ENCODE data around the gene BRAF. TPM values are rescaled to one million over a fixed set of nuclear protein-coding genes. Genes with fewer than 3 reads are reported as not detected.

The BRAF gene
- total RNA-seq, 1 donor from 2014 or later, result 52.8 TPM

GRCh38 chr7:140707132-140707531 is 217.6 kb downstream of the BRAF start:
- Histone ChIP-seq H3K4me3 (no peak overlapping the region), H3K36me3 (peaks cover 0 to 39% of the 10 kb centered on the region in 2 donors), H3K4me1 (no peaks in the 10 kb centered on the region), H3K9me3 (no peaks in the 10 kb centered on the region), H3K27ac (no peak overlapping the region), H3K27me3 (no peaks in the 10 kb centered on the region)
- no peak for DNase-seq (ENCODE audit: extremely low spot score in 2 of 2)
- intact Hi-C loops (cut with DNase I), result no loop called here
- TF ChIP-seq POLR2AphosphoS5 (IDR thresholded peaks at IDR 0.05; ENCODE audit: insufficient read depth in 1 of 2, low read depth in 1 of 2) (no peak), POLR2A (IDR thresholded peaks at IDR 0.05) (no peak), CTCF (IDR thresholded peaks at IDR 0.05) (no peak)

DNA sequence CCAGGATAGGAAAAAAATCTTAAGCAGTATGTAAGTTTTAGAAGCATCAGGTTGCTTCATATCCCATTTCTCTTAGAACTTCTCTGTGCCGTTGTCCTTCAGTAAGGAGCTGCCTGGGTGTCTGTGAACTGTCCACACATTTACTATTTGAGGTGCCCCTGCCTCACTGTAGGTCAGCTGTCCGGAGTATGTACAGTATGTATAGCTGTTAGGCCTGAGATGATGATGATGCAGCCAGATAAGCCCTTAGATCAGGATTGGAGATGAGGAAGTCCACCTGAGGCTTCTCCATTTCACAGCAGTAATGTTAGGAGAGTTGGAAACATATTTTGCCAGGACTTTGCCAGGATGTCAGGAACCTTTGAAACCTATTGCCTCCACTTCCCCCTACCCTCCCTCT is 220.5 kb downstream of the BRAF start:
- TF ChIP-seq POLR2AphosphoS5 (IDR thresholded peaks at IDR 0.05; ENCODE audit: insufficient read depth in 1 of 2, low read depth in 1 of 2) (no peak), CTCF (IDR thresholded peaks at IDR 0.05) (no peak), POLR2A (IDR thresholded peaks at IDR 0.05) (no peak)
- Histone ChIP-seq H3K36me3 (peaks cover 0 to 39% of the 10 kb centered on the region in 2 donors), H3K9me3 (no peaks in the 10 kb centered on the region), H3K27ac (no peak overlapping the region), H3K4me1 (peaks cover 8% of the 10 kb centered on the region), H3K27me3 (no peaks in the 10 kb centered on the region), H3K4me3 (no peak overlapping the region)
- intact Hi-C loops (cut with DNase I), result no loop called here
- DNase-seq (ENCODE audit: extremely low spot score in 2 of 2), result no peak

DNA sequence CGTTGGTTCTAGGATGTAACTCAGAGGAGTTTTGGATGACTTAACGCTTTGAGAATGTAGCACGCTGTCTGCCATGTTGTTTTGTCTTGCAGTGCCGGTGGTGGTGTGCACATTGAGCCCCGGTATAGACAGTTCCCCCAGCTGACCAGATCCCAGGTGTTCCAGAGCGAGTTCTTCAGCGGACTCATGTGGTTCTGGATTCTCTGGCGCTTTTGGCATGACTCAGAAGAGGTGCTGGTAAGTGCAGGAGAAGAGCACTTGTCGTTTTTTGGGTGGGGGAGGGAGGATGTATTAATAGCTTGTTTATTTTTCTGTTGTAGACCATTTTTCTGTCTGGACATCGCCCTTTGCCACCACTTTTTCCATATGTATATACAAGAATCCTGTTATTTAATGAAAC is 222.0 kb downstream of the BRAF start:
- H3K36me3 ChIP-seq, result peaks cover 0 to 39% of the 10 kb centered on the region in 2 donors
- H3K27me3 ChIP-seq, result no peaks in the 10 kb centered on the region
- no peak for DNase-seq (ENCODE audit: extremely low spot score in 2 of 2)
- H3K4me1 ChIP-seq, result peaks cover 22% of the 10 kb centered on the region
- intact Hi-C loops (cut with DNase I), result no loop called here
- TF ChIP-seq POLR2AphosphoS5 (IDR thresholded peaks at IDR 0.05; ENCODE audit: insufficient read depth in 1 of 2, low read depth in 1 of 2), result no peak
- TF ChIP-seq POLR2A (IDR thresholded peaks at IDR 0.05), result no peak
- no peak for TF ChIP-seq CTCF (IDR thresholded peaks at IDR 0.05)
- H3K27ac ChIP-seq, result no peak overlapping the region
- H3K9me3 ChIP-seq, result no peaks in the 10 kb centered on the region
- H3K4me3 ChIP-seq, result no peak overlapping the region

DNA sequence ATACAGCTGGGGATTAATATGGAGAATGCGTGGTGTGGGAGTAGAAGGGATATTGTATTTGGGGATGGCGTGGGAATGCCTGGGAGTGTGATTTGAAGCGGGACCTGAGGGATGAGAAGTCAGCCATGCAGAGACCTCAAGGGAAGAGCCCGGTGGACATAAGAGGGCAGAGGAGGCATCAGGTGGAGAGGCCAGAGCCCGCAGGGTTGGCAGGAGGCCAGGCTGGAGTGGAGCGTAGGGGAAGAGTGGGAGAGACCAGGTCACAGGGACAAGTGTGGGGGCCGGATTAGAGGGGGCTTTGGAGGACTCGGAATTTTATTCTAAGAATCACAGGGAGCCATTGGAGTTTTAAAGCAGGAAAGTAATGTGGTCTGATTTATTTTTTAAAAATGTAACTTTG is 226.3 kb downstream of the BRAF start:
- no peak for DNase-seq (ENCODE audit: extremely low spot score in 2 of 2)
- Histone ChIP-seq H3K9me3 (no peaks in the 10 kb centered on the region), H3K4me1 (peaks cover 33% of the 10 kb centered on the region), H3K27ac (no peak overlapping the region), H3K4me3 (no peak overlapping the region), H3K36me3 (peaks cover 0 to 5% of the 10 kb centered on the region in 2 donors), H3K27me3 (no peaks in the 10 kb centered on the region)
- intact Hi-C loops (cut with DNase I), result no loop called here
- no peak for TF ChIP-seq CTCF (IDR thresholded peaks at IDR 0.05)
- no peak for TF ChIP-seq POLR2A (IDR thresholded peaks at IDR 0.05)
- TF ChIP-seq POLR2AphosphoS5 (IDR thresholded peaks at IDR 0.05; ENCODE audit: insufficient read depth in 1 of 2, low read depth in 1 of 2), result no peak

DNA sequence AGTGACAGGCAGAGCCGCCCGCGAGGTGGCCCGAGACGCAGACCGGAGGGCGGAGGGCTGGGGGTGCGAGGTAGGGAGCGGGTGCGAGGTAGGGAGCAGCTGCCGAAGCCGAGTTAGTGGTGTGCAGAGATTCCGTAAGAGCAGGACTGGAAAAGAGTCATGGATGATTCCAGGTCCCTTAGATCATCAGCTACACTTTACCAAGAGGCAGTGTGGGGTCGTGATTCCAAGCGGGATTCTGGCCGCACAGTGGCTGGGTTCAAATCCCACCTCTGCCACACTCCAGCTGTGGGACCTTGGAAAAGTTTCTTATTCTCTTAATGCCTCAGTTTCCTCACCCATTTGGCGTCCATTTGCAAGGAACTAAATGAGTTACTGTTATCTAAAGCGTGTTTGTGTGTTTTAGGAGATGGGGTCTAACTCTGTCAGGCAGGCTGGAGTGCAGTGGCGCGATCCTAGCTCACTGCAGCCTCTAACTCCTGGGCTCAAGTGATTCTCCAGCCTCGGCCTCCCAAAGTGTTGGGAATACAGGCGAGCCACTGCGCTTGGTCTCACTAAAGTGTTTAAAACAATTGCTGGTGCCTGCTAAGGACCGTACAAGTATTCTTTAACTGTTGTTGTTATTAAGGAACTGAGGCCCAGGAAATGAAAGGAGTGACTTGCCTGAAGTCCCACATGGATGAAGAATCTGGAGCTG is 227.1 kb downstream of the BRAF start:
- Histone ChIP-seq H3K36me3 (peaks cover 0 to 2% of the 10 kb centered on the region in 2 donors), H3K4me1 (peaks cover 33% of the 10 kb centered on the region), H3K27me3 (no peaks in the 10 kb centered on the region), H3K9me3 (no peaks in the 10 kb centered on the region), H3K4me3 (peak overlapping the region; percentile 68 to 86), H3K27ac (peak overlapping the region; percentile 87)
- no peak for DNase-seq (ENCODE audit: extremely low spot score in 2 of 2)
- intact Hi-C loops (cut with DNase I), result no loop called here
- TF ChIP-seq CTCF (IDR thresholded peaks at IDR 0.05), result no peak
- TF ChIP-seq POLR2AphosphoS5 (IDR thresholded peaks at IDR 0.05; ENCODE audit: insufficient read depth in 1 of 2, low read depth in 1 of 2), result no peak
- no peak for TF ChIP-seq POLR2A (IDR thresholded peaks at IDR 0.05)
